ENCODE measurements around the gene GTF2H2C. TPM values are rescaled to one million over a fixed set of nuclear protein-coding genes. Genes with fewer than 3 reads are reported as not detected.
A peak's percentile ranks its signal among the peaks of the same experiment; 100 is the strongest.

Gene GTF2H2C
- total and polyA plus RNA-seq, 2 experiments from 2014 or later, result 52.2 to 61.6 TPM

GRCh38 chr5:69527128-69527770 lies 32.7 kb upstream of the GTF2H2C start:
- ATAC-seq, result no peak; the same call in 2 of the 3 replicates
- Histone ChIP-seq H3K9me2 (ENCODE audit: insufficient read depth) (no peaks in the 10 kb centered on the region), H3K79me2 (replicated peaks; ENCODE audit: insufficient read depth) (peaks cover 3% of the 10 kb centered on the region; the same call in 1 of the 2 replicates)

More at GRCh38 chr5:69527128-69527770, 32.7 kb upstream of the GTF2H2C start:
- Histone ChIP-seq H4K20me1 (replicated peaks; ENCODE audit: insufficient read depth) (0 out of 2 replicates have a peak, but pooled peaks cover 5% of the 10 kb centered on the region), H3K4me2 (no peak overlapping the region), H3F3A (replicated peaks; ENCODE audit: low read depth) (no peaks in the 10 kb centered on the region), H2AFZ (no peak overlapping the region), H3K27me3 (ENCODE audit: insufficient read depth) (no peaks in the 10 kb centered on the region), H3K4me1 (ENCODE audit: insufficient read depth) (peaks cover 6% of the 10 kb centered on the region), H3K36me3 (ENCODE audit: insufficient read depth) (no peaks in the 10 kb centered on the region), H3K27ac (ENCODE audit: low read depth) (no peak overlapping the region), H3K4me3 (no peak overlapping the region)
- peaks cover 2% of the 10 kb centered on the region for H3K27me3 Mint-ChIP-seq (ENCODE audit: insufficient read depth, low read depth, poor library complexity)
- H3K4me1 Mint-ChIP-seq, result peaks cover 25% of the 10 kb centered on the region
- no peak overlapping the region; the same call in 2 of the 3 replicates for H3K4me3 Mint-ChIP-seq
- no peak for DNase-seq (ENCODE audit: low spot score)
- H3K27ac Mint-ChIP-seq, result peak overlapping the region; percentile 56; the same call in 1 of the 2 replicates
- TF ChIP-seq ETS1 (IDR thresholded peaks at IDR 0.05), result no peak
- TF ChIP-seq EZH2phosphoT487 (IDR thresholded peaks at IDR 0.05; ENCODE audit: unreplicated experiment), result no peak
- no peak for TF ChIP-seq CTCF (conservative IDR thresholded peaks at IDR 0.05; ENCODE audit: low read depth in 2 of 2)
- no peak for TF ChIP-seq ZNF462 (CRISPR knock-in tag; IDR thresholded peaks at IDR 0.05)
- no peak for TF ChIP-seq JUNB (IDR thresholded peaks at IDR 0.05; ENCODE audit: unreplicated experiment)
- no peak for TF ChIP-seq CREB1 (CRISPR knock-in tag; IDR thresholded peaks at IDR 0.05; ENCODE audit: low read depth)
- TF ChIP-seq ZNF114 (CRISPR knock-in tag; IDR thresholded peaks at IDR 0.05), result no peak
- TF ChIP-seq REST (IDR thresholded peaks at IDR 0.05; ENCODE audit: unreplicated experiment), result no peak
- no peak for TF ChIP-seq NANOG (IDR thresholded peaks at IDR 0.05; ENCODE audit: borderline replicate concordance)
- TF ChIP-seq POLR2AphosphoS5 (IDR thresholded peaks at IDR 0.05; ENCODE audit: low read depth), result no peak
- TF ChIP-seq ZNF331 (CRISPR knock-in tag; IDR thresholded peaks at IDR 0.05; ENCODE audit: low read depth), result no peak
- TF ChIP-seq EZH2 (IDR thresholded peaks at IDR 0.05; ENCODE audit: low read depth, unreplicated experiment), result no peak
- TF ChIP-seq STAT1 (IDR thresholded peaks at IDR 0.05; ENCODE audit: unreplicated experiment), result no peak
- H3K9me3 Mint-ChIP-seq, result no peaks in the 10 kb centered on the region
- H3K36me3 Mint-ChIP-seq (ENCODE audit: low read depth), result peaks cover 11% of the 10 kb centered on the region

All from GM23338 (cell line).